HG02870 (cell line): ENCODE measurements around the gene FLNB.

ENCODE experiments used
- ATAC-seq: cut with Tn5 transposase; IDR thresholded peaks from one replicate; pipeline ENCODE4 v1.9.1; 2021; ENCODE audit warnings: mild to moderate bottlenecking, moderate library complexity; ENCODE audit not compliant: unreplicated experiment

The FLNB gene

DNA sequence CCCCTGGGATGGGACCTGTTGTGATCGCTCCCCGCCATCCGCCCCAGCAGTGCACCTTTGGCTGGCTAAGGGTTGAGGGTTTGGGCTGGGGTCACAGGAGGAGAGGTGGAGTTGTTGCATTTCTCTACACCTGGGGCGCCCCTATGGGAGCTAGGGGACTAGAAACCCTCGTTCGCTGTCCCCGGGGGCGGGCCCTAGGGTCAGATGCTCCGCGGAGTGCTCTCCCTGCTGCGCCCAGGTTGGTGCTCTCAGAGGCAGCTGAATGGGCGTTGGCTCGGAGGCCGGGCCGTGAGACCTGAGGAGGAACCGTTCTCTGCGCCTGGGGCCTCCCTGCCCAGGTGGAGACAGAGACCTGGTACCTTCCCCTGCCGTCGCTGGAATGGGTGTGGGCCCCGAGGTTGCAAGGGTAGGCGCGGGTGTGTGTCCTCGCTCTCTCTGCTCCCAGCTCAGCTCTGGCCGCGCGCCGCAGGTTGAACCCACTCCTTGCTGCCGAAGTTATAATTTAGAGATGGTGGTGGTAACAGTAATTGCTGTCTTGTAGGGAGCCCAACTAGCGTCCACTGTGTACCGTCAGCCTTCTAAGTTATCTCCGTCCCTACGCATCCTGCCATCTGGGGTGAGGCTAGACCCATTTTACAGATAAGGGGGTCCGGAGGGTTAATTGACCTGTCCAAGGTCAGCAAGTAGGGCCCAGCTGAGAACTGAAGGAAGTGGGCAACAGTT is 965 bp downstream of the FLNB start:
- ATAC-seq: no peak

DNA sequence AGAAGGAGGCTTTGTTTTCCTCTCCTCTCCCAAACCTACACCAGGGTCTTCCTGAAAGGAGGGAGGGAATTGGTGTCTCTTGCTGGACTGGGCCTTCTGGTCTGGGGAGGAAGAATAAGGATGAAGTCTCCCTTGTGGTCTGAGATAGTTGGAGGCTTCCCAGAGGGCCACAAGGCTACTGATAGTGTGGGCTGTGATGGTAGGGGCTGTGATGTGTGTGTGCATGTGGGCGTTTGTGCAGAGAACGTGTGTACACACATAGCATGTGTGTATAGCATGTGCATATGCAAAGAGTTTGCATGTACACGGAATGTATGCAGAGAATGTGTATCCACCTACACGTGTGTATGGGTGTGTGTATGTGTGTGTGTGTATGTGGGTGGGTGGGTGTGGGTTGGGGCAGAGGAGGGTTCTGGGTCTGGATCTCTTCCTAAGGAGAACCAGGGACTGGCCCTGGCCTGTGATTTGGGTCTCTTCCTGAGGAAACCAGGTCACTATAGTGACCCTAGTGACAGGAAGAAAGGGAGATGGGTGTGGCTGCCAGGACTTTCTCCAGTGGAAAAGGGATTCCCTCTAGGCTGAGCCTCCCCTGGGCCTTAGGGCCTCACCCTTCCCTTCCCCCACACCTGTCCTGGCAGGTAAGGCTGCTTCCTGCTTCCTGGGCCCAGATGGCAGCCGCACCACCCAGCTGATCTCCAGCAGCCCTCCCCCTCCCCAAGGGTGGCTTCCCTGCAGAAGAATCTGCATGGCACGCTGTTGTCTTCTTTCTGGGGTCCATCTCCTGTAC is 1.7 kb downstream of the FLNB start:
- ATAC-seq: no peak

DNA sequence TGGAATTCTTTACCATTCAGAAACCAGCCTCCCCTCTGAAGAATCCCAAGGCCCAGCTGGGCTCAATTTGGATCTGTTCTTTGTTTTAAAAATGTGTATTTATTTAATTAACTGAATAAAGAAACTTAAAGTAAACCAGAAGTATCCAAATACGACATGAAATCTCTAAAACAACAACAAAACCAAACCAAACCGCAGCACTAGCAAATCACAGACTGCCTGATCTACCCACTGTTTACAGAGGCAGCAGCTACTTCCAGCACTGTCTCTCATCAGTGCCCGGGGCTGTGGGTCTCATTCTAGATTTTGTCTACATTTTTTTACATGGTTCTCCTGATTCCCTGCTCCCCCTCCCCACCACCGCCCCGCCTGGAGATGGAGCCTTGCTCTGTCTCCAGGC is 2.3 kb downstream of the FLNB start:
- ATAC-seq: no peak

DNA sequence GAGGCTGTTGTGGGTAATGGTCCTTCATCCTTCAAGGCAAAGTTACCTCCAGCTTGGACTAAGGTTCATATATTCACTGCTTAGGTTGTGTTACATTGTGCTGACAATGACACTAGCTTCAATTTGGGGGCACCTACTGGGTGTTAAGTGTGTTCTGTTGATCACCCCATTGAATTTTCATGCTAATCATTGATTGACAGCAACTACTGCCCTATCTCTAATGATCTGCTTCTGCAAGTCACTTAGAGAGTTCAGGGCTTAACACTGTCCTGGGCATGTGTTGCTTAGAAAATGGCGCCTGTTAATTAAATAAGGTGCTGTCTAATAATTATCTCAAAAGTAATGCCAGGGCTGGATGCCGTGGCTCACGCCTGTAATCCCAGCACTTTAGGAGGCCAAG is 3.4 kb downstream of the FLNB start:
- ATAC-seq: no peak

DNA sequence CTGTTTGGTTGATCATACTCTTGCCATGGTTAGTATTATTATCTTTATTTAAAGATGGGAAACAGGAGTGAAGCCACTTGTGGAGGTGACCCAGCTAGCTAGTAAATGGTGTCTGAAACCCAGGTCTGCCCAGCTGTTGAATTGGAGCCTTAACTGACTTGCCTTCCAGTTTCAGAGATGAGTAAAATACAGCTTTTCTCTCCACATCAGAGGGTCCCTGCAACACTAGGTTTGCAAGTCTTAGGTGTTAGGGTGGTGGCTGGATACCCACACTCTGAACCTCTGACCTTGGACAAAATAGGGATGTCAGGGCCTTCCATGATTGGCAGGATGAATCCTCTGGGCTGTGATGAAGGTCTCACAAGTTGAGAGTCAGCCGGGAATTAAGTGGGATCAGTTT is 4.1 kb downstream of the FLNB start:
- ATAC-seq: peak; percentile 33

DNA sequence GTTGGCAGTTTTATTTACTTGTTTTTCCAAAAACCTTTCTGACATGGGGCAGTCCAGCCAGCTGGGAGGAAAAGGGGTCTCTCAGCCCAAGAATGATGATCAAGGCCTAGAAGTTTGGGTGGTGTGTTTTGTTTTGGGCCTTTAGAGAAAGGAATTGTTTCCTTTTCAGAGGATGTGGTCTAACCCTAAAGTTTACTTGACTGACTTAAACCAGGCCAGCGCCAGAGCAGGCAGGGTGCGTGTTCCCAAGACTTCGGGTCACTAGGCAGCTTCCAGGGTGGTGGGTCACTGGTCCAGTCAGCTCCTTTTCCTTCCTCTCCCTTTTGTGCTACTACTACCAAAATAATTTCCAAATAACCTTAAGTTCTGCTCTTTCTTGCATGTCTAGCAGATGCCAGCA is 4.9 kb downstream of the FLNB start:
- no peak for ATAC-seq

DNA sequence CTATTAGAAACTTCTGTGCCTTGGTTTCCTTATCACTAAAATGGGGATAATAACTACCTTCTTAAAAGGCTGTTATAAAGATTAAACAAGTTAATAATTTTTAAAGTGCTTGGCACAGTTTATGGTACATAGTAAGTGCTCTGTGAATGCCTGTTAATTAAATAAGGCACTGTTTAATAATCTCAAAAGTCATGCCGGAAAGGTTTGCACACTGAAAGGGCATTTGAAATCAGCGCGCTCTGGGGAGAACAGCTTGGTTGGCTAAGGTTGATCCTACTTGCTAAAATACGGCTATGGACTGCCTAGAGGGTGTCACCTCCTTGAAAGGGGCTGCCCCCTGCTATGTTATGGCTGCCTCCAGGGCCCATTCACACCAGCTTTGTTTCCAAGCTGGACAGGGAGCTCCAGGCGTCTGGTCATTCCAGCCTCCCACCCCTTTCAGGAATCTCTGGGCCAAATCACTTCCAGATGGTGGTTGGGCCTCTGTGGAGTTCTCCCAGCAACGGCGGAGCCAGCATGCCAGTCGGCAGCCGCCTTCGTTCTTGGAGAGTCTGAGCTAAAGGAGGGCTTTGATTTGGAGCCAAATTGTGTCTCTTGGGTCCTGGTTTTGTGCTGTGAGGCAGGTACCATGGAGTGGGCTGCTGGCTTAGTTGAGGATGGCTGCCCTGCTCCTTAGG is 5.9 kb downstream of the FLNB start:
- no peak for ATAC-seq

DNA sequence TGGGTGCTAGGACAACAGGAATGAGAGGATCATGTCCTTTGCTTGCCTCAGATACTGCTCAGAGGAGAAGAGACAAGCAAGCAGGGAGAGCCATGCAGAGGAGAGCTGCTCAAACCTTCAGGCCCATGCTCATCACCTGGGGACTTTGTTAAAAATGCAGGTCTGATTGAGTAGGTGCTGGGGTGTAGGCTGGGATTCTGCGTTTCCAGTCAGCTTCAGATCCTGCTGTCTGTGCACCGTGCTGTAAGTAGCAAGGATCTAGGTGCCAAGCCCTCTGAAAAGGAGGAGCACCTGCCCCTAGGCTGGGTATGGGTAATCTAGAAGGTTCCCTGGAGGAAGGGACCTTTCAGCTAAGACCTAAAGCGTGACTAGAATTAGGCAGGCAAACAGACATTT is 7.3 kb downstream of the FLNB start:
- no peak for ATAC-seq

DNA sequence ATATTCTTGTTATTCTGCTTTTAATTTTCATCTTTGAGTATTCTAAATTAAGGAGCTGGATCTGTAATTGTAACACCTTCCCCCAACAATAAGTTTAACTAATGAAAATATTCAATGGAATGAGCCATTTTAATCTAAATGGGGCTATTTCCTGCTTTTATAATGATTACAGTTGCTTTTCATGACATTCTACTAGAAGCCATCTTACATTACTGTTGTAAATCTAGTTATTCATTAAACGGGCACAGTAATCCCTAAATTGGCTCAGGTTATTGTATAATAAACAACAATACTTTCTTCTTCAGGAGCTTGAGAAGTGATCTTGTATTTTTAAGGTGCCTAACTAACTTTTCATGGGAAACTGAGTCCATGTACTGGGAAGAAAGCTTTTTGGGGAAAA is 8.5 kb downstream of the FLNB start:
- no peak for ATAC-seq

DNA sequence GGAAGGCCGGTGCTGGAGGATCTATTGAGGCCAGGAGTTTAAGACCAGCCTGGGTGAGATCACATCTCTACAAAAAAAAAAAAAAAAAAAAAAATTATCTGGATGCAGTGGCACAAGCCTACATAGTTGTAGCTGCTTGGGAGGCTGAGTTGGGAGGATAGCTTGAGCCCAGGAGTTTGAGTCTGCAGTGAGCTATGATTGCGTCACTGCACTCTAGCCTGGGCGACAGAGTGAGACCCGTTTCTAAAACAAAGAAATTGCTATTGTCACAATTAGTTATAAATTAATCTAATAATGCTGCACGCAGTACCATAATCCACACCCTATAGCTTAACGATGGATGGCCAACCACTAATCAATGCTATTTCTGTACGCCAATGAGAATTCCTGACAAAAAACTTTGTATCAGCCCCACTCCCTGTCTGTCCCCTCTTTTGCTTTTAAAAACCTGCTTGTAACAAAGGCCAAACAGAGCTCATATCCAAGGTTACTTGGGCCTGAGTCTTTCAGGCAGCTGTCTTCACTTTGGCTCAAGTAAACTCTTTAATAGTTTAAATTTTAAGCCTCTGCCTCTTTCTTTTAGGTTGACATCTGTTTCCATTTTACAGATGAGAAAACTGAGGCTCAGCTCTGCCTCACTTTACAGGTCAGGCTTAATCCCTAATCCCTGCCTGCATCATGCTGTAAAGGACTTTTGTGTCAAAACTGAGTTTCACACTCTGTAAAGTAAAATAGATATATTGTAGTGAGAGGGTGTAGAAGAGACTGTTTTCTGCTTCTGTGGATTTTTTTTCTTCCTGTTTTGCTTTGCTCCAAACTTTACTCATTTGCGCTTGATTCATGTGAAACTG is 10.9 kb downstream of the FLNB start:
- no peak for ATAC-seq

DNA sequence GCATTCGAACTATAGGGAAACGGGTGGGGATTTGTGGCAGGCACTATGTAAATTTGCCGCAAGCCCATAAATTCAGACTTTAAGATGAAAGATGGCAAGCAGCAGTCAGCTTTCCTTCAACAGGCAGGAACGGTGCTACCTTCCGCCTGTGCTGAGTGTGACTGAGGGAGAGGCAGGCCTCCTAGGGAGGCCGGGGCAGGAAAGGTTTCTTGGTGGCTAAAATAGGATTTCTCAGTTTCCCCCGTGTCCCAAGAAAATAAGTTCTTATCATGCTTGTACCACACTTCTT is 12.5 kb downstream of the FLNB start:
- ATAC-seq: no peak

DNA sequence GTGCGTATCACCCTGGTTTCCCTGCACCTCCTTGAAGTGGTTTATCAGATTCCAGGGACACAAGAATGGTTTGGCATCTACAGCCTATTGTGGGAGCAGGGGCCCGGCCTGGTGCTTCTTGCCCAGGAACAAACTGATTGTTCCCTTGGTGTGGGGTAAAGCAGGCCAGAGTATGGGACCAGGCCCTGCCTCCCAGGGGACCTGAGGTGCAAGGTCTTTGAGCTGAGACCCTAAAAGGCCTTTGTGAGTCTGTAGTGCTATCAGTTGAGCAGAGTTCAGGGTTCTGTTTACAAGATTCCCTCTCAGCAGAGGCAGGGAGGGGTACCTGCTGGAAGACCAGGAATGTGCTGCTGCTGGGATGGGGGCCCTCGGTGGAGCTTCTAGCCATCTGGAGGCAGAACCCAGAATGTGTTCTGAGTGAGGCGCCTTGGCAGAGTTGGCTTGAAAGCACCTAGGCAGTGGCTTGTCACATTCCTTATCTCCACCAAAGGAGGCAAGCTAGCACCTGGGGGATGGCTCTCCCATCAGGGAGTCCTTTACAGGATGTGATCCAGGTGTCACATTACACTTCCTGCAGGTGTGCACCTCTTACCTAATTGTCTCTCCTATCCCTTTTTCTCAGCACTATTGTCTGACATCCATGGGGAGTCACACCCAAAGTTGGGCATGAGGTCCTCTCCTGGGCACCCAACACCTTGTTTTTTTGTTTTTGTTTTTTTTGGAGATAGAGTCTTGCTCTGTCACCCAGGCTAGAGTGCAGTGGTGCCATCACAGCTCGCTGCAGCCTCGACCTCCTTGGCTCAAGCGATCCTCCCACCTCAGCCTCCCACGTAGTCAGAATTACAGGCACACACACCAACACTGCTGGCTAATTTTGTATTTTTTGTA is 13.1 kb downstream of the FLNB start:
- ATAC-seq: no peak

DNA sequence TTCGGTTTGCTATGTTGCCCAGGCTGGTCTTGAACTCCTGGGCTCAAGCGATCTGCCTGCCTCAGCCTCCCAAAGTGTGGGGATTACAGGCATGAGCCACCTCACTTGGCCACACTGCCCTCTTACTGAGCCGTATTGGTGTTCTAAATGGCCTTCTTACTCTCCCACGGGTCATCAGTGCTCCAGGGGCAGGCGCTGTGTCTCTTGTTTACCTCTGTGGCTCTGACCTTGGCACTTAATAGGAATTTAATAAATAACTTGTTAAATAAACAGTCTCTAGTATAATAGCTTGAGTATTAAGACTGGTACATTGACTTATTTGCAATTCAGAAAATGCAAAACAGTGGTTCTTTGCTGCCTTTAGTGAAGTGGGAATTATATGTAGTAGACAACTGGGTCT is 13.7 kb downstream of the FLNB start:
- no peak for ATAC-seq

DNA sequence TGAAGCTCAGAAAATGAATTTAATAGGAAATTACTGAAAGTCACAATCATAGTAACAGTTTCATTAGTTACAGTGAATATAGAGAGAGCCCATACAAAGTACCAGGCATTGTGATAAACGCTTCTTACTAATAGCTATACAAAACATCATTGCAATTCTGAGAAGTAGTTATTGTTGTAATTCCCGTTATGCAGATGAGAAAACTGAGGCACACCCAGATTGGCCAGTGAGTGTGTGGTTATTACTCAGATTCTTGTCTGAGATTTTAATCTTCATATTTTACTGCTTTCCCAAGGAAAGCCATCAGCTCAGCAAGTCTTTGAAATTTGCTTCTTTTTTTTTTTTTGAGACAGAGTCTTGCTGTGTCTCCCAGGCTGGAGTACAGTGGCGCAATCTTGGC is 14.3 kb downstream of the FLNB start:
- no peak for ATAC-seq

DNA sequence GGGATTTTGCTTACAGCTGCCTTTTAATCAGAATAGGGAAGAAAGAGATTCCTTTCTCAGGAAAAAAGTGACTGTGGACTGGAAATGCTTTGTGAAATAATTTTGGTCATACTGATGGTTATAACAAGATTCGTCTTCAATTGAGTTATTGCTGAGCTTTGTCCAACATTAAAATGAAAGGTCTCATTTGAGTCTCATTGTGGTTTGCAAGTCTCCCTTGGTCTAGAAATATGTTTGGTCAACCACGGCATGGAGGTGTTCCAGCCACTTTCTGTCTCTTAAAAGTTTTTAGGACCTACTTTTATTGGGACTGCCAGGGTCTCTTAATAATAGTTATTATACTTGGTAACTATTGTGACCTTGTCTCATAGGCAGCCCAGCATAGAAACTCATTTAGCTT is 15.3 kb downstream of the FLNB start:
- no peak for ATAC-seq

DNA sequence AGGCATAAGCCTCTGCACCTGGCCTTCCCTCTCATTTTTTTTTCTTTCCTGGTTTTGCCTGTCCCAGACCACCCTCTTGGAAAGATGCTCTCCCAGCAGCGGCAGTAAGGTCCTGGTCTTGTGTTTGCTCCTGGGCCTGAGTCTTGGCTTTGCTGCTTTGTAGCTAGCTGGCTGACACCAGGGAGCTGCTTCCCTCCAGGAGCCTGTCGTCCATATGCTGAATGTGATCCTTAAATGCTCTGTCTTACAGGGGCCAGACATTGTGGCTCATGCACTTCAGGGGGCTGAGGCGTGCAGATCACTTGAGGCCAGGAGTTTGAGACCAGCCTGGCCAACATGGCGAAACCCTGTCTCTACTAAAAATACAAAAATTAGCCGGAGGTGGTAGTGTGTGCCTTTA is 17.2 kb downstream of the FLNB start:
- no peak for ATAC-seq

DNA sequence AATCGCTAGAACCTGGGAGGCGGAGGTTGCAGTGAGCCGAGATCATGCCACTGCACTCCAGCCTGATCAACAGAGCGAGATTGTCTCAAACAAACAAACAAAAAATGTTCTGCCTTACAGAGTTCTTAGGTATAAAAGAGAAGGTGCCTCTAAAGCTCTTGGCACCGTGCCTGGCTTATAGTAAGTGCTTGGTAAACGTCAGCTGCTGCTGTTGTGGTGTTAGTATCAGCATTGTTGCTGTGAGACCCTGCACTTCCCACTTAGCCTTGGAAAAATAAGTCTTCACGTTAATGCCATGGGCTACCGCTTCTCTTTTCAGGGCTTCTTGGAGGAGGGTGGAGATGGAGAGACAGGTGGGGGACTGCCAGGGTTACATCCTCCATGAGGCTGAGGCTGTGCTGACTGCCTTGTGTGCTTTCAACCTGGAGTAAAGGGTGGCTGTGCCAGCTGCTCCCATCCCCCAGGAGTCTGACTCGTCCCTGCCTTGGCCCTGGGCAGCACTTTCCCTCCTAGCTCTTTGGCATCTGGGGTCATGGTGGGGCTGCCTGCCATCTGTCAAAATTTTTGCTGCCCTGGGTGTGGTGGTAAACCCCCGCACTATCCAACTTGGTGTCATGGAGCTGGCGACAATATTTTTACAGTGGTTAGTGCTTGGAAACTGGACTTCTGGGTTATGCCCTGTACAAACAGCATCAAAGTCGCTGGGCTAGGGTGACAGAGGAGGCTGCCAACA is 17.8 kb downstream of the FLNB start:
- ATAC-seq: no peak

DNA sequence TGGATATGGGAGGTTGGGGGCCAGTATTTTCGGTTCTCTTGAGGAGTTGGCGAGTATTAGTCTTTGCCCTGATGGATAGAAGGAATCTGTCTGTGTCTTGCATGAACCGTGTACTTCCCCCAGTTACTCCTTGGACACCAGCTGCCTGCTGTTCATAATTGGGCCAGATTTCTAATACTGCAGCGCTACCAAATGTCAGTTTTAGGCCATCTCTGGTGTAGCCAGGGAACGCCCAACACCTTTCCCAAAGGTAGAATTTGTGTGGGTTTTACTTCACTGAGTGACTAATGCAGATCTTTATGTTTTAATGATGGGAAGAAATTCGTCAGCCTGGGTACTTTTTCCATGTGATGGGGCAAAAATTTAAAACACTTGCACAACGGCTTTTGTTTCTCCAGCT is 18.4 kb downstream of the FLNB start:
- no peak for ATAC-seq

DNA sequence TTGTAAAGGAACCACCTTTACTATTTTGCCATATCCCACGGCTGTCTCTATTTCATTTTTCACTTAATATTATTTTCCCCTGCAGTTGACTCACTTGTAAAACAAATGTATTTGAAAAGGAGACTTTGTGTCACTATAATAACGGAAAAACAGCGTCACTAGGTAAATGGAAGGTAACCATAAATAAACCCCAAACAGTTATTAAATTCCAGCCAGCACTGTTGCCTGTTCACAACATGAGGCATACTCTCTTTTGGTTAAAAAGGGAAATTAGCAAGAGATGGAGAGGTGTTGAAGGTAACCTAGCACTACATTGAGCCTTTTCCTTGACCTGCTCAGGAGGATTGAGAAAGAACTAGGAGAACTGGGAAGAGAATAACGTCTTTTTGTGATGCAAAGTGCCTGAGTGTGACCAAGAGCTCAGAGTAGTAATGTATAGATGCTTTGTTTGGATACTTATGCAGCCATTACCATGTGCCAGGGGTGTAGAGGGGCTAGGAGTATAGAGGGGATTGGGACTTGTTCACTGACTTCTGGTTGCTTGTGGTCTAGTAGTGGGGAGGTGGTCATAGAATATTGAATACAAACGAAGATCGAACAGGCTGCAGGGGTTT is 19.6 kb downstream of the FLNB start:
- no peak for ATAC-seq
